C4-2B (cell line): ENCODE data around the gene SPDYE2.
"Not testable (repeated sequence)": the region's sequence is repeated elsewhere in the genome, so short reads cannot be mapped to it uniquely, and the experiment has no call there.

Experiments
- ZFX ChIP-seq: fragments of 450-650 bp; IDR thresholded peaks from 2 replicates; pipeline ENCODE4 v1.6.1; 2017
- TF ChIP-seq, protein P1 (sequence below): fragments of 450-650 bp; conservative IDR thresholded peaks from 2 replicates; pipeline ENCODE4 v1.5.1; 2017; ENCODE audit warnings: mild to moderate bottlenecking

DNA sequence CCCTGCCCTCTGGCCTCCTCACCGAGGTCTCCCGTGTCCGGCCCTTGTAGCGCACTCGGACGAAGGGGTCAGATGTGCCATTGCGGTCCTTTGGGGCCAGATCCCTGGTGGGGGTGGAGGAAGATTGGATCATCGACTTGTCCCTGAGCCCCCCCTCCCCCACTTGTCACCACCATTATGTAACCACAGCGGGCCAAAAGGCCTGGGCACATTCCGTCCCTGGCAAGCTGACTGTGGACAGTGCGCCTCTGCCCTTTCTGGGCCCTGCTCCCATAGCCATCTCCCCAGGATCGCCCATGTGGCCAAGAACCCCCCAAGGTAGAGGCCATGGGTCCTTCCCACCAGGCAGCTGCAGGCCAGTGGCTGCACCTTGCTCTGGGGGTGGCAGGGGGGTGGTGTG is 47.9 kb upstream of the SPDYE2 start:
- TF ChIP-seq, protein P1, sequence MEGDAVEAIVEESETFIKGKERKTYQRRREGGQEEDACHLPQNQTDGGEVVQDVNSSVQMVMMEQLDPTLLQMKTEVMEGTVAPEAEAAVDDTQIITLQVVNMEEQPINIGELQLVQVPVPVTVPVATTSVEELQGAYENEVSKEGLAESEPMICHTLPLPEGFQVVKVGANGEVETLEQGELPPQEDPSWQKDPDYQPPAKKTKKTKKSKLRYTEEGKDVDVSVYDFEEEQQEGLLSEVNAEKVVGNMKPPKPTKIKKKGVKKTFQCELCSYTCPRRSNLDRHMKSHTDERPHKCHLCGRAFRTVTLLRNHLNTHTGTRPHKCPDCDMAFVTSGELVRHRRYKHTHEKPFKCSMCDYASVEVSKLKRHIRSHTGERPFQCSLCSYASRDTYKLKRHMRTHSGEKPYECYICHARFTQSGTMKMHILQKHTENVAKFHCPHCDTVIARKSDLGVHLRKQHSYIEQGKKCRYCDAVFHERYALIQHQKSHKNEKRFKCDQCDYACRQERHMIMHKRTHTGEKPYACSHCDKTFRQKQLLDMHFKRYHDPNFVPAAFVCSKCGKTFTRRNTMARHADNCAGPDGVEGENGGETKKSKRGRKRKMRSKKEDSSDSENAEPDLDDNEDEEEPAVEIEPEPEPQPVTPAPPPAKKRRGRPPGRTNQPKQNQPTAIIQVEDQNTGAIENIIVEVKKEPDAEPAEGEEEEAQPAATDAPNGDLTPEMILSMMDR: not testable (repeated sequence)
- TF ChIP-seq ZFX: not testable (repeated sequence)
